ENCODE results near the gene TSHZ1.

TSHZ1 gene

DNA sequence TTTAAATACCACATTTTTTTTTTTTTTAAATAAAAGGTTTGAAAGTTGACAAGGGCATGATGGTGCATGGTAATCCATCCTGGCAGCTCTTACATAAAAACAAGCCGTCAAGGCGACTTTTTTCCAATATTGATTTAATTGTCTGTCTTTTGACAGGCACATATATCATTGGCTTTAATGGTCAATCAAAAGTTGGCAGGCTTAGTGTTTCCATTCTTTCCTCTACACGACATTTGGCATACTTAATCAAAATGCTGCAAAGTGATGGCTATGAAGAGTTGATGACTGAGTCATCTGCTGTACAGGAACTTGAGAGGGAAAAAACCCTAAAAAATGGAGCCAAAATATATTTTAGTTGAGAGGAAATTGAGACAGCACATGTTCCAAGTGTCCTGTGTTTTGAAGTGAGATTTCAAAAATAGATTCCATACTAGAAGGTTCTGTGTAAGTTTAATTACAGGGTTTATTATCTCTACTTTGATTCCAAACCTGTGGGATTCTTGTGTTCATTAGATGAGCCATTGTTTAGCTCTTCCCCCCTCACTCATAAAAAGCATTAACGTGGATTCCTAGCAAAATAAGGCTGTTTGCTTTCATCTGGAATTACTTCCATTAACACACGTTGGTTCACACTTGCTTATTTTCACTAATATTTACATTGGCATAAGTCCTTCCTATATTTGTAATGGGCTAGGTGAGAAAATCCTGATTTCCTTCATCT is 3.2 kb downstream of the TSHZ1 start (continued):
- TF ChIP-seq ZNF398 (tag by site-specific recombination; IDR thresholded peaks at IDR 0.05) (peak; percentile 38; the same call in 1 of the 2 replicates), ZNF791 (tag by site-specific recombination; IDR thresholded peaks at IDR 0.05) (no peak), ZNF311 (tag by site-specific recombination; IDR thresholded peaks at IDR 0.05; ENCODE audit: borderline replicate concordance) (no peak), TRIM28 (IDR thresholded peaks at IDR 0.05; ENCODE audit: borderline replicate concordance, low read length) (no peak), ZNF596 (tag by site-specific recombination; IDR thresholded peaks at IDR 0.05) (0 out of 2 replicates have a peak, but pooled peaks have one; percentile 19), SALL2 (tag by site-specific recombination; IDR thresholded peaks at IDR 0.05; ENCODE audit: borderline replicate concordance) (no peak), ZNF610 (tag by site-specific recombination; IDR thresholded peaks at IDR 0.05; ENCODE audit: borderline replicate concordance) (no peak), ZXDB (tag by site-specific recombination; IDR thresholded peaks at IDR 0.05) (peak; percentile 83), OVOL3 (tag by site-specific recombination; IDR thresholded peaks at IDR 0.05) (peak; percentile 60; the same call in 1 of the 2 replicates), ZNF211 (tag by site-specific recombination; IDR thresholded peaks at IDR 0.05; ENCODE audit: low read depth) (no peak), ZNF521 (tag by site-specific recombination; IDR thresholded peaks at IDR 0.05) (no peak), PATZ1 (tag by site-specific recombination; IDR thresholded peaks at IDR 0.05) (no peak), ZNF707 (tag by site-specific recombination; IDR thresholded peaks at IDR 0.05) (no peak), ZNF837 (tag by site-specific recombination; IDR thresholded peaks at IDR 0.05) (no peak), ZNF701 (tag by site-specific recombination; IDR thresholded peaks at IDR 0.05) (no peak), ZNF660 (tag by site-specific recombination; IDR thresholded peaks at IDR 0.05) (no peak), YY1 (tag by site-specific recombination; IDR thresholded peaks at IDR 0.05) (no peak), REPIN1 (tag by site-specific recombination; IDR thresholded peaks at IDR 0.05; ENCODE audit: low read depth) (no peak), ZNF2 (tag by site-specific recombination; IDR thresholded peaks at IDR 0.05) (no peak), SP7 (tag by site-specific recombination; IDR thresholded peaks at IDR 0.05) (peak; percentile 91), ZNF19 (tag by site-specific recombination; IDR thresholded peaks at IDR 0.05; ENCODE audit: low read depth) (no peak), ZNF10 (tag by site-specific recombination; IDR thresholded peaks at IDR 0.05) (no peak), ZNF585B (tag by site-specific recombination; IDR thresholded peaks at IDR 0.05) (no peak), ZNF785 (tag by site-specific recombination; IDR thresholded peaks at IDR 0.05) (no peak), ZBTB49 (tag by site-specific recombination; IDR thresholded peaks at IDR 0.05; ENCODE audit: low read depth) (no peak), ZNF114 (tag by site-specific recombination; IDR thresholded peaks at IDR 0.05) (no peak), GFI1B (tag by site-specific recombination; IDR thresholded peaks at IDR 0.05) (peak; percentile 94), ZNF16 (tag by site-specific recombination; IDR thresholded peaks at IDR 0.05; ENCODE audit: low read depth) (no peak), ZNF133 (tag by site-specific recombination; IDR thresholded peaks at IDR 0.05) (no peak), GLI4 (tag by site-specific recombination; IDR thresholded peaks at IDR 0.05) (no peak), ZNF202 (tag by site-specific recombination; IDR thresholded peaks at IDR 0.05; ENCODE audit: borderline replicate concordance) (no peak)
- TF ChIP-seq, protein P1, sequence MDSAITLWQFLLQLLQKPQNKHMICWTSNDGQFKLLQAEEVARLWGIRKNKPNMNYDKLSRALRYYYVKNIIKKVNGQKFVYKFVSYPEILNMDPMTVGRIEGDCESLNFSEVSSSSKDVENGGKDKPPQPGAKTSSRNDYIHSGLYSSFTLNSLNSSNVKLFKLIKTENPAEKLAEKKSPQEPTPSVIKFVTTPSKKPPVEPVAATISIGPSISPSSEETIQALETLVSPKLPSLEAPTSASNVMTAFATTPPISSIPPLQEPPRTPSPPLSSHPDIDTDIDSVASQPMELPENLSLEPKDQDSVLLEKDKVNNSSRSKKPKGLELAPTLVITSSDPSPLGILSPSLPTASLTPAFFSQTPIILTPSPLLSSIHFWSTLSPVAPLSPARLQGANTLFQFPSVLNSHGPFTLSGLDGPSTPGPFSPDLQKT (IDR thresholded peaks at IDR 0.05; ENCODE audit: borderline replicate concordance, low read depth, low read length) = no peak
- TF ChIP-seq, protein P2, sequence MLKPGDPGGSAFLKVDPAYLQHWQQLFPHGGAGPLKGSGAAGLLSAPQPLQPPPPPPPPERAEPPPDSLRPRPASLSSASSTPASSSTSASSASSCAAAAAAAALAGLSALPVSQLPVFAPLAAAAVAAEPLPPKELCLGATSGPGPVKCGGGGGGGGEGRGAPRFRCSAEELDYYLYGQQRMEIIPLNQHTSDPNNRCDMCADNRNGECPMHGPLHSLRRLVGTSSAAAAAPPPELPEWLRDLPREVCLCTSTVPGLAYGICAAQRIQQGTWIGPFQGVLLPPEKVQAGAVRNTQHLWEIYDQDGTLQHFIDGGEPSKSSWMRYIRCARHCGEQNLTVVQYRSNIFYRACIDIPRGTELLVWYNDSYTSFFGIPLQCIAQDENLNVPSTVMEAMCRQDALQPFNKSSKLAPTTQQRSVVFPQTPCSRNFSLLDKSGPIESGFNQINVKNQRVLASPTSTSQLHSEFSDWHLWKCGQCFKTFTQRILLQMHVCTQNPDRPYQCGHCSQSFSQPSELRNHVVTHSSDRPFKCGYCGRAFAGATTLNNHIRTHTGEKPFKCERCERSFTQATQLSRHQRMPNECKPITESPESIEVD (tag by site-specific recombination; IDR thresholded peaks at IDR 0.05) = peak; percentile 97

Data from HEK293 (cell line).